ENCODE results near the gene PFDN6. TPM values are rescaled to one million over a fixed set of nuclear protein-coding genes. Genes with fewer than 3 reads are reported as not detected.

PFDN6 gene
- polyA plus RNA-seq, 3 donors, result 26.0 to 36.2 (median 28.4) TPM

GRCh38 chr6:33336495-33336894, 47.1 kb downstream of the PFDN6 start:
- H3K4me3 Mint-ChIP-seq, result no peak overlapping the region
- H3K4me3 ChIP-seq (replicated peaks in 1 of 3; ENCODE audit: low read depth in 2 of 3, low read length in 3 of 3), result no peak overlapping the region
- H3K27ac Mint-ChIP-seq, result no peak overlapping the region
- 100% methylated on average over 2 of the region's 3 CpGs for WGBS (ENCODE audit: insufficient coverage)
- H3K79me2 ChIP-seq (ENCODE audit: insufficient read depth, low read length), result no peaks in the 10 kb centered on the region
- H3K9ac ChIP-seq (ENCODE audit: insufficient read depth, low read length, poor library complexity, severe bottlenecking), result no peak overlapping the region
- H3K36me3 Mint-ChIP-seq, result no peaks in the 10 kb centered on the region
- no peaks in the 10 kb centered on the region for H3K27me3 ChIP-seq (ENCODE audit: control insufficient read depth in 2 of 2, insufficient read depth in 2 of 2, low read length in 2 of 2)
- peak overlapping the region; percentile 16 for H2AFZ ChIP-seq (ENCODE audit: insufficient read depth, low read depth, low read length, poor library complexity, severe bottlenecking)
- H3K4me1 ChIP-seq (ENCODE audit: control insufficient read depth in 1 of 2, insufficient read depth in 2 of 2, low read length in 2 of 2), result no peaks in the 10 kb centered on the region
- peaks cover 2 to 3% (median 2%) of the 10 kb centered on the region in 3 donors for H3K27me3 Mint-ChIP-seq (ENCODE audit: low read depth in 3 of 3)
- H3K27ac ChIP-seq (ENCODE audit: low read depth in 1 of 2, low read length in 2 of 2), result no peak overlapping the region
- no peaks in the 10 kb centered on the region for H3K9me3 ChIP-seq (replicated peaks in 1 of 2; ENCODE audit: control insufficient read depth in 1 of 2, insufficient read depth in 1 of 2, low read length in 2 of 2)
- TF ChIP-seq, protein P1, sequence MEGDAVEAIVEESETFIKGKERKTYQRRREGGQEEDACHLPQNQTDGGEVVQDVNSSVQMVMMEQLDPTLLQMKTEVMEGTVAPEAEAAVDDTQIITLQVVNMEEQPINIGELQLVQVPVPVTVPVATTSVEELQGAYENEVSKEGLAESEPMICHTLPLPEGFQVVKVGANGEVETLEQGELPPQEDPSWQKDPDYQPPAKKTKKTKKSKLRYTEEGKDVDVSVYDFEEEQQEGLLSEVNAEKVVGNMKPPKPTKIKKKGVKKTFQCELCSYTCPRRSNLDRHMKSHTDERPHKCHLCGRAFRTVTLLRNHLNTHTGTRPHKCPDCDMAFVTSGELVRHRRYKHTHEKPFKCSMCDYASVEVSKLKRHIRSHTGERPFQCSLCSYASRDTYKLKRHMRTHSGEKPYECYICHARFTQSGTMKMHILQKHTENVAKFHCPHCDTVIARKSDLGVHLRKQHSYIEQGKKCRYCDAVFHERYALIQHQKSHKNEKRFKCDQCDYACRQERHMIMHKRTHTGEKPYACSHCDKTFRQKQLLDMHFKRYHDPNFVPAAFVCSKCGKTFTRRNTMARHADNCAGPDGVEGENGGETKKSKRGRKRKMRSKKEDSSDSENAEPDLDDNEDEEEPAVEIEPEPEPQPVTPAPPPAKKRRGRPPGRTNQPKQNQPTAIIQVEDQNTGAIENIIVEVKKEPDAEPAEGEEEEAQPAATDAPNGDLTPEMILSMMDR (IDR thresholded peaks at IDR 0.05), result no peak
- no peaks in the 10 kb centered on the region for H3K9me3 Mint-ChIP-seq
- no peak for DNase-seq
- H4K20me1 ChIP-seq (ENCODE audit: insufficient read depth, low read length), result no peaks in the 10 kb centered on the region
- peaks cover 3% of the 10 kb centered on the region for H3K4me1 Mint-ChIP-seq
- no peaks in the 10 kb centered on the region for H3K36me3 ChIP-seq (replicated peaks in 1 of 2; ENCODE audit: control insufficient read depth in 1 of 2, insufficient read depth in 2 of 2, low read length in 2 of 2)
- intact Hi-C loops (cut with micrococcal nuclease), result no loop called here
- no peak overlapping the region for H3K4me2 ChIP-seq (replicated peaks; ENCODE audit: extremely low read depth, low read length, poor library complexity, severe bottlenecking)

DNA sequence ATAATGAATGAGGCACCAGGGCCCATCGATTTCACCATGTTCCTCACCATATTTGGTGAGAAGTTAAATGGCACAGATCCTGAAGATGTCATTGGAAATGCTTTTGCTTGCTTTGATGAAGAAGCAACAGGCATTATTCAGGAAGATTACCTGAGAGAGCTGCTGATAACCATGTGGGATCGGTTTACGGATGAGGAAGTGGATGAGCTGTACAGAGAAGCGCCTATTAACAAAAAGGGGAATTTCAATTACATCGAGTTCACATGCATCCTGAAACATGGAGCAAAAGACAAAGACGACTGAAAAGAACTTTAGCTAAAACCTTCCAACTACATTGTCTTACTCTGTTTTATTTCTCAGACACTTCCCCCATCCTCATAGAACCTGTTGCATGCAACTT, 49.8 kb downstream of the PFDN6 start:
- DNase-seq, result no peak
- Histone ChIP-seq H3K4me3 (replicated peaks in 1 of 3; ENCODE audit: low read depth in 2 of 3, low read length in 3 of 3) (no peak overlapping the region), H4K20me1 (ENCODE audit: insufficient read depth, low read length) (no peaks in the 10 kb centered on the region), H3K79me2 (ENCODE audit: insufficient read depth, low read length) (no peaks in the 10 kb centered on the region), H2AFZ (ENCODE audit: insufficient read depth, low read depth, low read length, poor library complexity, severe bottlenecking) (no peak overlapping the region), H3K27me3 (ENCODE audit: control insufficient read depth in 2 of 2, insufficient read depth in 2 of 2, low read length in 2 of 2) (no peaks in the 10 kb centered on the region), H3K4me1 (ENCODE audit: control insufficient read depth in 1 of 2, insufficient read depth in 2 of 2, low read length in 2 of 2) (no peaks in the 10 kb centered on the region), H3K9me3 (replicated peaks in 1 of 2; ENCODE audit: control insufficient read depth in 1 of 2, insufficient read depth in 1 of 2, low read length in 2 of 2) (no peaks in the 10 kb centered on the region), H3K9ac (ENCODE audit: insufficient read depth, low read length, poor library complexity, severe bottlenecking) (no peak overlapping the region), H3K36me3 (replicated peaks in 1 of 2; ENCODE audit: control insufficient read depth in 1 of 2, insufficient read depth in 2 of 2, low read length in 2 of 2) (no peaks in the 10 kb centered on the region), H3K27ac (ENCODE audit: low read depth in 1 of 2, low read length in 2 of 2) (no peak overlapping the region), H3K4me2 (replicated peaks; ENCODE audit: extremely low read depth, low read length, poor library complexity, severe bottlenecking) (no peak overlapping the region)
- Mint-ChIP-seq H3K36me3 (no peaks in the 10 kb centered on the region), H3K27me3 (ENCODE audit: low read depth in 3 of 3) (peaks cover 2 to 4% (median 2%) of the 10 kb centered on the region in 3 donors), H3K4me3 (no peak overlapping the region), H3K4me1 (peaks cover 5% of the 10 kb centered on the region), H3K9me3 (no peaks in the 10 kb centered on the region), H3K27ac (no peak overlapping the region)
- intact Hi-C loops (cut with micrococcal nuclease), result no loop called here
- TF ChIP-seq, protein P1 (IDR thresholded peaks at IDR 0.05), result no peak
- WGBS (ENCODE audit: insufficient coverage), result 60% methylated on average over 2 of the region's 6 CpGs

Other genes with a start within 250 kb of the PFDN6 start
- gene HLA-DPA1, start 216.0 kb upstream of the PFDN6 start, polyA plus RNA-seq, result 1,000 to 10,000 TPM in 1 of 3 donors, 100 to 1,000 TPM in 2; 578 to 1,024 (median 796) TPM
- gene HLA-DPB1, start 213.6 kb upstream of the PFDN6 start, polyA plus RNA-seq, result 100 to 1,000 TPM; 569 to 682 (median 676) TPM
- under 1 TPM in 1 of 3 donors, not detected in 2; 0.57 TPM for gene COL11A2, start 97.1 kb upstream of the PFDN6 start, polyA plus RNA-seq
- 10 to 100 TPM in 1 of 3 donors, 1 to 10 TPM in 2; 4.5 to 74.5 (median 5.1) TPM for gene RXRB, start 88.9 kb upstream of the PFDN6 start, polyA plus RNA-seq
- 10 to 100 TPM; 14.5 to 32.7 (median 17.7) TPM for gene SLC39A7, start 88.7 kb upstream of the PFDN6 start, polyA plus RNA-seq
- 10 to 100 TPM in 1 of 3 donors, 1 to 10 TPM in 2; 3.8 to 10.6 (median 4.7) TPM for gene HSD17B8, start 84.9 kb upstream of the PFDN6 start, polyA plus RNA-seq
- gene RING1, start 81.1 kb upstream of the PFDN6 start, polyA plus RNA-seq, result 10 to 100 TPM in 1 of 3 donors, 1 to 10 TPM in 2; 4.6 to 27.9 (median 5.7) TPM
- 100 to 1,000 TPM in 1 of 3 donors, 10 to 100 TPM in 2; 11.0 to 150 (median 14.5) TPM for gene VPS52, start 17.7 kb upstream of the PFDN6 start, polyA plus RNA-seq
- 1,000 to 10,000 TPM; 2,430 to 3,295 (median 2,894) TPM for gene RPS18, start 17.5 kb upstream of the PFDN6 start, polyA plus RNA-seq
- 10 to 100 TPM in 2 of 3 donors, 1 to 10 TPM in 1; 6.5 to 32.2 (median 28.5) TPM for gene B3GALT4, start 12.5 kb upstream of the PFDN6 start, polyA plus RNA-seq
- 10 to 100 TPM; 33.3 to 41.0 (median 37.3) TPM for gene WDR46, start 362 bp upstream of the PFDN6 start, polyA plus RNA-seq
- 100 to 1,000 TPM in 1 of 3 donors, 10 to 100 TPM in 2; 14.9 to 145 (median 15.5) TPM for gene RGL2, start 9.3 kb downstream of the PFDN6 start, polyA plus RNA-seq
- 100 to 1,000 TPM; 138 to 228 (median 141) TPM for gene TAPBP, start 24.5 kb downstream of the PFDN6 start, polyA plus RNA-seq
- 10 to 100 TPM; 12.2 to 16.5 (median 16.1) TPM for gene ZBTB22, start 28.1 kb downstream of the PFDN6 start, polyA plus RNA-seq
- gene DAXX, start 33.4 kb downstream of the PFDN6 start, polyA plus RNA-seq, result 10 to 100 TPM; 22.3 to 39.2 (median 28.5) TPM
- under 1 TPM; 0.14 to 0.87 (median 0.68) TPM for gene KIFC1, start 102.2 kb downstream of the PFDN6 start, polyA plus RNA-seq
- 10 to 100 TPM in 1 of 3 donors, 1 to 10 TPM in 2; 3.0 to 90.2 (median 3.5) TPM for gene PHF1, start 121.4 kb downstream of the PFDN6 start, polyA plus RNA-seq
- gene CUTA, start 128.5 kb downstream of the PFDN6 start, polyA plus RNA-seq, result 100 to 1,000 TPM; 137 to 160 (median 153) TPM
- gene SYNGAP1, start 130.5 kb downstream of the PFDN6 start, polyA plus RNA-seq, result 1 to 10 TPM in 1 of 3 donors, not detected in 2; 4.0 TPM
- 1 to 10 TPM in 2 of 3 donors, under 1 TPM in 1; 0.42 to 2.0 (median 1.1) TPM for gene ZBTB9, start 165.0 kb downstream of the PFDN6 start, polyA plus RNA-seq